Lung (tissue), 12 donors: Measurements from ENCODE around the gene COQ2. TPM values are rescaled to one million over a fixed set of nuclear protein-coding genes. Genes with fewer than 3 reads are reported as not detected.

ENCODE experiments used
- ATAC-seq: fragments of 200-7000 bp; cut with Tn5 transposase; one replicate; pipeline ENCODE4 v1.9.1; 2020; ENCODE audit warnings: moderate number of reproducible peaks; ENCODE audit not compliant: insufficient read depth, low FRiP score
- DNase-seq, 3 donors: peaks; one replicate each; pipeline ENCODE4 v3.0.0-alpha.2; 2013 to 2017
- H3K27ac ChIP-seq, 2 donors: one replicate each; pipeline ENCODE4 v1.5.1; 2013; ENCODE audit warnings: mild to moderate bottlenecking in 2 of 2, moderate library complexity in 2 of 2, control low read depth in 1 of 2, inconsistent platforms in 1 of 2, low read depth in 1 of 2, low read length in 1 of 2
- H3K27me3 ChIP-seq, 3 donors: one replicate each; pipeline ENCODE4 v1.5.1; 2013; ENCODE audit warnings: low read length in 2 of 3; ENCODE audit not compliant: control insufficient read depth in 3 of 3, insufficient read depth in 3 of 3
- H3K36me3 ChIP-seq, 4 donors: one replicate each; pipeline ENCODE4 v1.5.1; 2013; ENCODE audit warnings: low read length in 4 of 4, mild to moderate bottlenecking in 1 of 4, moderate library complexity in 1 of 4; ENCODE audit not compliant: control insufficient read depth in 4 of 4, insufficient read depth in 4 of 4
- H3K4me1 ChIP-seq, 5 donors: one replicate each; pipeline ENCODE4 v1.5.1; 2013; ENCODE audit warnings: low read length in 5 of 5, mild to moderate bottlenecking in 2 of 5, moderate library complexity in 1 of 5; ENCODE audit not compliant: control insufficient read depth in 5 of 5, insufficient read depth in 5 of 5
- H3K4me3 ChIP-seq: one replicate; pipeline ENCODE4 v1.5.1; 2013; ENCODE audit warnings: mild to moderate bottlenecking, control low read depth, moderate library complexity
- H3K9ac ChIP-seq, 2 donors: one replicate each; pipeline ENCODE4 v1.5.1; 2013; ENCODE audit warnings: low read length in 2 of 2, control low read depth in 1 of 2; ENCODE audit not compliant: insufficient read depth in 1 of 2
- H3K9me3 ChIP-seq, 4 donors: one replicate each; pipeline ENCODE4 v1.5.1; 2013; ENCODE audit warnings: low read length in 3 of 4, mild to moderate bottlenecking in 1 of 4, moderate library complexity in 1 of 4; ENCODE audit not compliant: control insufficient read depth in 4 of 4, insufficient read depth in 3 of 4
- WGBS, 2 donors: extraction: QIAGEN DNeasy Blood & Tissue Kit; methylation state at CpG; one replicate each; pipeline ENCODE4 v1.1.7; 2013; 5-methylcytosine and 5-hydroxymethylcytosine counted together
- polyA plus RNA-seq, 2 donors: library from polyadenylated mRNA; stranded (reverse); fragments of 200-250 nt; gene quantifications; one replicate each; pipeline ENCODE4 v1.2.1, GENCODE V29; 2013
- total RNA-seq, 2 donors: library from RNA; depleted of rRNA in 1 of 2; stranded (reverse); fragments of >200 nt in 1 of 2; gene quantifications; one replicate each; pipeline ENCODE4 v1.2.1, GENCODE V29; 2014 to 2021
- TF ChIP-seq, protein P1 (sequence below): IDR thresholded peaks from 2 replicates; pipeline ENCODE4 v1.5.1; 2012; ENCODE audit warnings: mild to moderate bottlenecking; ENCODE audit errors: control extremely low read depth, extremely low read depth
- donor health status: control.
- donor health status: control.
- donor health status: Bipolar disorder and iron deficiency.
- donor health status: healthy.
- donor health status: DM: yes; HTN: yes; CAD: no.

The COQ2 gene
- total and polyA plus RNA-seq, 4 donors: 7.5 to 15.1 (median 9.6) TPM

DNA sequence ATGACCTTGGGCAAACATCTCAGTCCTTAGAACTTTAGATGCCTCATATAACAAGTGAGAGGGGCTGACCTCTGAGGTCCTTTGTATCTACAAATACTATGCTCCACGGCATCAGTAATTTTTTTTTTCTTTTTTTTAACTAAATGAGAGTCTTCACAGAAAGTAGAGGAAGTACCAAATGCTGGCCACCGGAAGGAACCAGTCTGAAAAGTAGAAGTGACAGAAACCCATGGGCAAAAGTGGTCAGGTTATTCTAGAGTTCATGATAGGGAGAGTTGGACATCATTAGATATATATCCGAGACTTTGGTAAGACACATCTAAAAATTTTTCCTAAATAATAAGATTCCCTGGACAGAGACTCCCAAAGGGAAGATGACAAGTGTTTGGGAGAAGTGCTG, 53.7 kb downstream of the COQ2 start:
- WGBS, 2 donors: 41 to 65% methylated on average over 3 of the region's 3 CpGs

DNA sequence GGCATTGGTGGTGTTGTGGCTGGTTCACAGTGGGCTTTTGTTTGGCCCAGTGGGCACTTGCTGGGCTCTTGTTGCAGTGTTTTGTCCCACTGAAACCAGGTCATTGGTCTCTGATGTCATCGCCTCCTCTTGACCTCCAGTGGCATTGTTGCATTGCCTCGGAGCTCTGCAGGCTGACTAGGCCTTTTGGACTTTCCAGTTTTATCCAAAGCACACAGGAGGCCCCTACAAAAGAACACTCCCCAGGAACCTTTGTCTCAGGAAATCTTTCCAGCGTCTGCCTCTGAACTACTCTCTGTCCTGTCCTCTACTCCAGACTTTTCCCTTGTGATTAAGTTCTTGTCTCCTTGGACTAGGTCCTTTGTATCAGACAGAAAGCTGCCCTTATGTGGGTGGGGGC, 54.8 kb downstream of the COQ2 start:
- 79 to 89% methylated on average over 3 of the region's 3 CpGs for WGBS, 2 donors
- no peak overlapping the region for H3K27ac ChIP-seq
- H3K4me3 ChIP-seq: no peak overlapping the region
- no peak overlapping the region for H3K9ac ChIP-seq
- H3K27me3 ChIP-seq: no peaks in the 10 kb centered on the region
- DNase-seq: no peak
- TF ChIP-seq, protein P1, sequence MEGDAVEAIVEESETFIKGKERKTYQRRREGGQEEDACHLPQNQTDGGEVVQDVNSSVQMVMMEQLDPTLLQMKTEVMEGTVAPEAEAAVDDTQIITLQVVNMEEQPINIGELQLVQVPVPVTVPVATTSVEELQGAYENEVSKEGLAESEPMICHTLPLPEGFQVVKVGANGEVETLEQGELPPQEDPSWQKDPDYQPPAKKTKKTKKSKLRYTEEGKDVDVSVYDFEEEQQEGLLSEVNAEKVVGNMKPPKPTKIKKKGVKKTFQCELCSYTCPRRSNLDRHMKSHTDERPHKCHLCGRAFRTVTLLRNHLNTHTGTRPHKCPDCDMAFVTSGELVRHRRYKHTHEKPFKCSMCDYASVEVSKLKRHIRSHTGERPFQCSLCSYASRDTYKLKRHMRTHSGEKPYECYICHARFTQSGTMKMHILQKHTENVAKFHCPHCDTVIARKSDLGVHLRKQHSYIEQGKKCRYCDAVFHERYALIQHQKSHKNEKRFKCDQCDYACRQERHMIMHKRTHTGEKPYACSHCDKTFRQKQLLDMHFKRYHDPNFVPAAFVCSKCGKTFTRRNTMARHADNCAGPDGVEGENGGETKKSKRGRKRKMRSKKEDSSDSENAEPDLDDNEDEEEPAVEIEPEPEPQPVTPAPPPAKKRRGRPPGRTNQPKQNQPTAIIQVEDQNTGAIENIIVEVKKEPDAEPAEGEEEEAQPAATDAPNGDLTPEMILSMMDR: no peak
- H3K9me3 ChIP-seq: peaks cover 0 to 2% (median 0%) of the 10 kb centered on the region in 4 donors
- no peaks in the 10 kb centered on the region for H3K36me3 ChIP-seq
- no peaks in the 10 kb centered on the region for H3K4me1 ChIP-seq
- no peak for ATAC-seq

More for the DNA sequence above, 53.7 kb downstream of the COQ2 start:
- TF ChIP-seq, protein P1: no peak
- Histone ChIP-seq H3K36me3 (no peaks in the 10 kb centered on the region), H3K27ac (no peak overlapping the region), H3K27me3 (no peaks in the 10 kb centered on the region), H3K9ac (no peak overlapping the region), H3K4me3 (no peak overlapping the region), H3K4me1 (no peaks in the 10 kb centered on the region), H3K9me3 (no peaks in the 10 kb centered on the region)
- no peak for DNase-seq
- no peak for ATAC-seq

DNA sequence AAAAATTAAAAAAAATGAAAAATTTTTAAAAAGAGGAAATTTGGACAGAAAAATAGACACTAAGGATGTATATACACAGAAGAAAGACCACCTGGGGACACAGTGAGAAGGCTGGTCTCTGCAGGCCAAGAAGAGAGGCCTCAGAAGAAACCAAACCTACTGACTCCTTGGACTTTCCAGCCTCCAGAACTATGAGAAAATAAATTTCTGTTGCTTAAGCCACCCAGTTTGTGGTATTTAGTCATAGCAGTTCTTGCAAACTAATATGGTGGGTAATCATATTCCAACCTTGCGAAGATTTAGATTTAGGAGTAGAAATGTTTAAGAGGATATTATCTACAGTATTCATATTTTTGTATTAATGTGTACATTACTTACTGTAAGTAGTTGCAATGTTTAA, 56.4 kb downstream of the COQ2 start:
- peaks cover 0 to 2% (median 0%) of the 10 kb centered on the region in 4 donors for H3K9me3 ChIP-seq
- WGBS, 2 donors: 98% methylated on average over 1 of the region's 1 CpG

More for the DNA sequence above, 56.4 kb downstream of the COQ2 start:
- DNase-seq: no peak
- H3K27ac ChIP-seq: no peak overlapping the region
- TF ChIP-seq, protein P1: no peak
- ATAC-seq: no peak
- H3K4me3 ChIP-seq: no peak overlapping the region
- no peaks in the 10 kb centered on the region for H3K36me3 ChIP-seq
- H3K27me3 ChIP-seq: no peaks in the 10 kb centered on the region
- no peaks in the 10 kb centered on the region for H3K4me1 ChIP-seq
- no peak overlapping the region for H3K9ac ChIP-seq
